Kidney (tissue), 14 donors: ENCODE measurements around the gene GTF2H4. TPM values are rescaled to one million over a fixed set of nuclear protein-coding genes. Genes with fewer than 3 reads are reported as not detected.

Experiments used
- DNase-seq, 5 donors: peaks; one replicate each; pipeline ENCODE4 v3.0.0-alpha.2; 2013 to 2020
- FAIRE-seq: peaks from 2 replicates; lab custom pipeline; 2012; peaks lifted over from hg19 to GRCh38; lab: Jason Lieb, UNC
- H3K27ac ChIP-seq, 2 donors: one replicate each; pipeline ENCODE4 v1.7.0; 2013; ENCODE audit warnings: low read depth in 2 of 2, low read length in 2 of 2, inconsistent platforms in 1 of 2
- H3K27me3 ChIP-seq: one replicate; pipeline ENCODE4 v1.7.1; 2013; ENCODE audit warnings: low read length, inconsistent platforms; ENCODE audit not compliant: control insufficient read depth, insufficient read depth
- H3K36me3 ChIP-seq, 3 donors: one replicate each; pipeline versions ENCODE4 v1.7.0 to v1.7.1; 2013; ENCODE audit warnings: low read length in 3 of 3, control low read depth in 1 of 3, inconsistent platforms in 1 of 3; ENCODE audit not compliant: insufficient read depth in 3 of 3, control insufficient read depth in 2 of 3
- H3K4me1 ChIP-seq, 3 donors: one replicate each; pipeline versions ENCODE4 v1.7.0 to v1.7.1; 2013; ENCODE audit warnings: low read length in 3 of 3, inconsistent platforms in 1 of 3, low read depth in 1 of 3; ENCODE audit not compliant: control insufficient read depth in 2 of 3, insufficient read depth in 2 of 3
- H3K4me3 ChIP-seq, 3 donors: one replicate each; pipeline versions ENCODE4 v1.7.0 to v1.8.1; 2013; ENCODE audit warnings: low read length in 3 of 3, control low read depth in 1 of 3, inconsistent platforms in 1 of 3
- H3K9ac ChIP-seq, 3 donors: one replicate each; pipeline versions ENCODE4 v1.7.0 to v1.7.1; 2013; ENCODE audit warnings: low read length in 3 of 3, control low read depth in 1 of 3, inconsistent platforms in 1 of 3
- H3K9me3 ChIP-seq, 3 donors: one replicate each; pipeline versions ENCODE4 v1.7.0 to v1.7.1; 2013; ENCODE audit warnings: low read length in 3 of 3, control low read depth in 1 of 3, inconsistent platforms in 1 of 3; ENCODE audit not compliant: control insufficient read depth in 2 of 3, insufficient read depth in 1 of 3
- intact Hi-C: fragments of 100-400 bp; cut with DNase I; formaldehyde crosslinking; loops from one replicate; pipeline ENCODE4 v1.11.1; 2022
- polyA plus RNA-seq: library from polyadenylated mRNA; stranded (reverse); fragments of 350-450 nt; fragmentation: Illumina TruSeq; extraction: RNeasy Lipid Tissue Mini Kit (QIAGEN cat#74804); gene quantifications from one replicate; pipeline ENCODE4 v1.2.3, GENCODE V29; 2014; ENCODE audit warnings: low read depth, low replicate concordance; ENCODE audit not compliant: insufficient read depth
- total RNA-seq: library from RNA; stranded (reverse); fragmentation: NEBNext Ultra II Directional; extraction: Animal tissue kit (Norgen Biotek cat#: 25700); gene quantifications from one replicate; pipeline ENCODE4 v1.2.1, GENCODE V29; 2021
- TF ChIP-seq, protein P1 (sequence below): IDR thresholded peaks from 3 replicates; pipeline ENCODE4 v1.5.1; 2012; ENCODE audit warnings: mild to moderate bottlenecking, moderate library complexity, borderline replicate concordance; ENCODE audit not compliant: insufficient read depth; ENCODE audit errors: extremely low read depth
- donor health status: control.
- donor health status: control.
- donor health status: control.
- donor health status: control.
- donor health status: control.
- donor health status: DM: yes; HTN: yes; CAD: no.
- donor health status: Normal renal cell carcinoma (clear cell type).

GTF2H4 gene
- total and polyA plus RNA-seq, 2 donors from 2014 or later, result 20.9 to 39.3 TPM

DNA sequence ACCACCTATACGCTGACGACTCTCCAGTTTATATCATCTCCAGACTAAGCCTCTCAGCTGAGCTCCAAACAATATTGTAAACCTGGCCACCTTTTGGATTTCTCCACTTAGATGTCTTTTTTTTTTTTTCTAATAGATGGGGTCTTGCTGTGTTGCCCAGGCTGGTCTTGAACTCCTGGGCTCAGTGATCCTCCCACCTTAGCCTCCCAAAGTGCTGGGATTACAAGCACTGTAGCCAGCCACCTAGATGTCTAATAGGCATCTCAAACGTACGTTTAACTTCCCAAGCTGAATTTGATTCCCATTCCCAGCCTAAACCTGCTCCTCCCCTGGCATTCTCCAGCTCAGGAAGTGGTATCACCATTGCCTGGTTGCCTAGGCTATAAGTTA is 18.5 kb upstream of the GTF2H4 start:
- H3K4me1 ChIP-seq, result peaks cover 3 to 22% (median 11%) of the 10 kb centered on the region in 3 donors
- FAIRE-seq (no peak), DNase-seq (no peak)
- no peak overlapping the region for H3K4me3 ChIP-seq
- no peak overlapping the region for H3K9ac ChIP-seq
- no peaks in the 10 kb centered on the region for H3K9me3 ChIP-seq
- TF ChIP-seq, protein P1, sequence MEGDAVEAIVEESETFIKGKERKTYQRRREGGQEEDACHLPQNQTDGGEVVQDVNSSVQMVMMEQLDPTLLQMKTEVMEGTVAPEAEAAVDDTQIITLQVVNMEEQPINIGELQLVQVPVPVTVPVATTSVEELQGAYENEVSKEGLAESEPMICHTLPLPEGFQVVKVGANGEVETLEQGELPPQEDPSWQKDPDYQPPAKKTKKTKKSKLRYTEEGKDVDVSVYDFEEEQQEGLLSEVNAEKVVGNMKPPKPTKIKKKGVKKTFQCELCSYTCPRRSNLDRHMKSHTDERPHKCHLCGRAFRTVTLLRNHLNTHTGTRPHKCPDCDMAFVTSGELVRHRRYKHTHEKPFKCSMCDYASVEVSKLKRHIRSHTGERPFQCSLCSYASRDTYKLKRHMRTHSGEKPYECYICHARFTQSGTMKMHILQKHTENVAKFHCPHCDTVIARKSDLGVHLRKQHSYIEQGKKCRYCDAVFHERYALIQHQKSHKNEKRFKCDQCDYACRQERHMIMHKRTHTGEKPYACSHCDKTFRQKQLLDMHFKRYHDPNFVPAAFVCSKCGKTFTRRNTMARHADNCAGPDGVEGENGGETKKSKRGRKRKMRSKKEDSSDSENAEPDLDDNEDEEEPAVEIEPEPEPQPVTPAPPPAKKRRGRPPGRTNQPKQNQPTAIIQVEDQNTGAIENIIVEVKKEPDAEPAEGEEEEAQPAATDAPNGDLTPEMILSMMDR, result no peak
- H3K27ac ChIP-seq, result no peak overlapping the region
- intact Hi-C loops, result loop anchor here (10.0 kb wide), 1 partner anchor 155 kb away; no protein-coding TSS in a partner anchor
- peaks cover 3 to 31% (median 13%) of the 10 kb centered on the region in 3 donors for H3K36me3 ChIP-seq
- no peaks in the 10 kb centered on the region for H3K27me3 ChIP-seq

DNA sequence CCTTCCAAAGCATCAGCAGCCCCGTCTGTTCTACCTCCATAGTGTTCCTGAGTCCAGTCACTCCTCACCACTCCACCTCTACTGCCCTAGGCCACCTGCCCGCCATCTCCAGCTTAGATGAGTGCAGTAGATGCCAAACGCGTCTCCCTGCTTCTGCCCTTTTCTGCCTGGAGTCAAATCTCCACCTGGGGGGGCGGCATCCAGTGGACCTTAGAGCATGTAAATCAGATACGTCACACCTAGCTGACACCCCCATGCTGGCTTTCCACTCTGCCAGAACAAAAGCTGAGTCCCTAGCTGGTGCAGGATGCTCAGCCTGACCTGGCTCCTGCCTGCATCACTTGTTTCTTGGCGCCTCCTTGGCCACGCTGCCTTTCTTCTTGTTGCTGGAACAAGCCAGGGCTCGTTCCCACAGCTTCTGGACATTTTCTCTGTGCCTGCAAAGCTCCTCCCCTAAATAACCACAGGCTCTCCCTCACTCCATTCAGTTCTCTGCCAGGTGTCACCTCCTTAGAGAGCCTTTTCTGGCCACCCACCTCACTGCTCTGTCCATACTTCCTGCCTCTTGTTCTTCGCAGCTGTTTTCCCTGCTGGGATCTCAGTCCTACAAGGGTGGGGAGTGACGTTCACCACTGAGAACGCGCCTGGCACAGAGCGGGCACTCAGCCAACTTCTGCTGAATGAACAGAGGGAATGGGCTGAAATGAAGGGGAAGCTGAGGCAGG is 17.9 kb upstream of the GTF2H4 start:
- TF ChIP-seq, protein P1, result no peak
- no peak for FAIRE-seq
- Histone ChIP-seq H3K4me3 (no peak overlapping the region), H3K4me1 (peaks cover 3 to 19% (median 11%) of the 10 kb centered on the region in 3 donors), H3K27ac (no peak overlapping the region), H3K27me3 (no peaks in the 10 kb centered on the region), H3K36me3 (peaks cover 7 to 36% (median 18%) of the 10 kb centered on the region in 3 donors), H3K9ac (no peak overlapping the region), H3K9me3 (no peaks in the 10 kb centered on the region)
- intact Hi-C loops, result loop anchor here (10.0 kb wide), 1 partner anchor 155 kb away; no protein-coding TSS in a partner anchor
- DNase-seq, result peak in 1 of 5 donors; percentile 32

DNA sequence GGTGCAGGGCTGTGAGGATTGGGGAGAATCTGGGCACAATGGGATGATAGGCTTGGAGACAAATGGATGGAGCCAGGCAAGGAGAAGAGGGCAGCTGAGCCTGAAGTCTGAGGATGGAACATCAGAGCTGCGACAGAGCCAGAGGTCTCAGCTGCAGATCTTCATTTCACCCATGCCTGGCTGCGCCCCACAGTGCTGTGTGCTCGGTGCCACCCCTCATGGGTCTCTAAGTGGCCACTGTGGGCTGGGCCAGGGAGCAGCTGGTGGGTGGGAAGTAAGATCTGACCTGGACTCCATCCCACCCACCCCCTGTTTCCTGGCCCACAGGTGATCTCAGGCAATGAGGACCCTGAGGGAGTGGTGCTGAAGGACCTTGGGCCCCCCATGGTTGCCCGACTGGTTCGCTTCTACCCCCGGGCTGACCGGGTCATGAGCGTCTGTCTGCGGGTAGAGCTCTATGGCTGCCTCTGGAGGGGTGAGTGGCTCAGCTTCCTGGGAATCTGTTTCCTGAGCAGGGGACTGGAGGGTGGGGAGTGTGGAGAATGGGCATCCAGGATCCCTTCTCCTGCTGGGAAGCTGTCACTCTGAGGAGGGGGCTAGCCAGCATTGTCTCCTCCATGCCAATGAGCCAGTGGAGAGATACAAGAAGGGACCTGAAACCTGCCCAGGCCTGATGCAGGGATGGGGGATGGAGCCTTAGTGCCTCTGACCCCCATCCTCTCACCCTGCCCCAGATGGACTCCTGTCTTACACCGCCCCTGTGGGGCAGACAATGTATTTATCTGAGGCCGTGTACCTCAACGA is 17.2 kb upstream of the GTF2H4 start:
- FAIRE-seq (no peak), DNase-seq (peak in 1 of 5 donors; percentile 28)
- TF ChIP-seq, protein P1, result no peak
- Histone ChIP-seq H3K4me1 (peaks cover 3 to 12% (median 4%) of the 10 kb centered on the region in 3 donors), H3K4me3 (no peak overlapping the region), H3K9me3 (no peaks in the 10 kb centered on the region), H3K9ac (no peak overlapping the region), H3K27ac (no peak overlapping the region), H3K36me3 (peaks cover 8 to 37% (median 20%) of the 10 kb centered on the region in 3 donors), H3K27me3 (no peaks in the 10 kb centered on the region)
- intact Hi-C loops, result no loop called here
